ENCODE measurements around the gene SCART1.

SCART1 gene

DNA sequence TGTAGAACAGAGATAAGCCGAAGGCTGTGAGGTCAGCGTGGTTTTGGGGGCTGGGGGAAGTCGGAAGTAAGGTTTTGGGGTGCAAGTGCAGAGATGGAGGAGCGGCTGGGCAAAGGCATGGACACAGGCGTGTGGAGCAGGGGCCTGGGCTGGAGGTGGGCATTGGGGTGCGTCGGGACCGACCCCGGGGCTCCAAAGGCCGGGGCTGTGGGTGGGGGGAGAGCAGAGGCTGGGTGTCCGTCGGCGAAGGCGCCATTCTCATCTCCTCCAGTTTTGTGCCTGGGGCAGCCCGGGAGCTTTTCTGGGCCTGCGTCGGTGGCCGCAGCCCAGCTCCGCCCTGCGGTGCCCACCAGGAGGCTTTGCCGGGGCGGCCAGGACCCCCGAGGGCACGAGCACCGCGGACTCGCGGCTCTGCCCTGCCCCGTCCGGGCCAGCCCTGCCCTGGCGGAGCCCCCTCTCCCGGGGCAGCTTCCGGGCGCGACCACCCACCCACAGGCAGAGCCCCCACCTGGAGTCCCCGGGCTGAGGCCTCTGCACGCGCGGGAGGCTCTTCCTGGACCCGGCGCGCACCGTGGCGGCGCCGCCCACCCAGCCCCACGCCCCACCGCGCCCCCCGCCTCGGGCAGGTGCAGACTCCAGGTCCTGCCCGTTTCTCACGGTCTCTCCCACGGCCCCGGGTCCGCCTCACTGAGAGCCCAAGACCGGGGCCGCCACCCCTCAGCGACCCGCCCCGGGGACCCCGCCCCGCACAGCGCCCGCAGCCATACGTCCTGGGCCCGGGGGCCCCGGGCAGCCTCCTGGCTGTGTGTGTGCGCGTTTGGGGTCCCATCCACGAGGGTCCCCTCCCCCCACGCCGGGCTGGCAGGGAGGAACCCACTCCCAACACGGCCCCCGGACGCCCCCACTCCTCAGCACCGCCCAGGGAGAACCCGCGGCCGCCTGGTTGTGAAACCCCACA is 7.7 kb upstream of the SCART1 start:
- Histone ChIP-seq H3K4me3 (ENCODE audit: low read depth, low read length) (no peak overlapping the region), H2AFZ (ENCODE audit: low read length, unreplicated experiment) (no peak overlapping the region), H3K27ac (ENCODE audit: low read depth, low read length) (no peak overlapping the region), H3K4me1 (ENCODE audit: control insufficient read depth, insufficient read depth, low read length, unreplicated experiment) (no peaks in the 10 kb centered on the region), H3K27me3 (ENCODE audit: insufficient read depth, low read length) (no peaks in the 10 kb centered on the region), H3K79me2 (ENCODE audit: control insufficient read depth, insufficient read depth, low read length, unreplicated experiment) (no peaks in the 10 kb centered on the region), H3K36me3 (ENCODE audit: insufficient read depth, low read length) (no peaks in the 10 kb centered on the region; the same call in 1 of the 2 replicates)

DNA sequence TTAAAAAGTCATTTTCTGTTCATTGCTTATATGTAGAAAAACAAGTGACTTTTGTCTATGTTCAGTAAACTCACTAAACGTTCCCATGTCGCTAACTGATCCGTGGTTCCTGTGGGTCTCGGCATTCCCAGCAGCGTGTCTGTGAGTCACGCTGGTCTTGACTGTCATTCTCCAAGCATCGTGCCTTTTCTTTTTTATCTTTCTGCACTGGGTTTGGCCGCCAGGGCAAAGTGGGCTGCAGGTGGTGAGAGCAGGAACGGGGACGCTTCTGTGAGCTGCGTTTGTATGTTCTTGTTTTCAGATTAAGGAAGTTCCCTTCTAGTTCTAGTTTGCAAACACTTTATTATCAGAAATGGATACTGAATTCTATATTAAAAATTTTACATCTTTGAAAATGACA is 6.8 kb upstream of the SCART1 start:
- Histone ChIP-seq H3K27ac (ENCODE audit: low read depth, low read length) (no peak overlapping the region), H3K4me1 (ENCODE audit: control insufficient read depth, insufficient read depth, low read length, unreplicated experiment) (no peaks in the 10 kb centered on the region), H3K36me3 (ENCODE audit: insufficient read depth, low read length) (no peaks in the 10 kb centered on the region; the same call in 1 of the 2 replicates), H3K4me3 (ENCODE audit: low read depth, low read length) (no peak overlapping the region), H3K27me3 (ENCODE audit: insufficient read depth, low read length) (no peaks in the 10 kb centered on the region), H3K79me2 (ENCODE audit: control insufficient read depth, insufficient read depth, low read length, unreplicated experiment) (no peaks in the 10 kb centered on the region), H2AFZ (ENCODE audit: low read length, unreplicated experiment) (no peak overlapping the region)

DNA sequence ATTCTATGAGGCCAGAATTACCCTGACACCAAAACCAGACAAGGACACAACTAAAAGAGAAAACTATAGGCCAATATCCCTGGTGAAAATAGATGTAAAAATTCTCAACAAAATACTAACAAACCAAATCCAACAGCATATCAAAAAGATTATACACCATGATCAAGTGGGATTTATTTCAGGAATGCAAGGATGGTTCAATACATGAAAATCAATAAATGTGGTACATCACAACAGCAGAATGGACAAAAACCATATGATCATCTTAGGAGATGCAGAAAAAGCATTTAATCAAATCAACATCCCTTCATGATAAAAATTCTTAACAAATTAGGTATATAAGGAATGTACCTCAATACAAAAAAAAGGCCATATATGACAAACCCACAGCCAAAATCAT is 5.6 kb upstream of the SCART1 start:
- Histone ChIP-seq H3K79me2 (ENCODE audit: control insufficient read depth, insufficient read depth, low read length, unreplicated experiment) (no peaks in the 10 kb centered on the region), H3K27me3 (ENCODE audit: insufficient read depth, low read length) (no peaks in the 10 kb centered on the region), H3K4me1 (ENCODE audit: control insufficient read depth, insufficient read depth, low read length, unreplicated experiment) (no peaks in the 10 kb centered on the region), H3K36me3 (ENCODE audit: insufficient read depth, low read length) (no peaks in the 10 kb centered on the region; the same call in 1 of the 2 replicates), H3K27ac (ENCODE audit: low read depth, low read length) (no peak overlapping the region), H2AFZ (ENCODE audit: low read length, unreplicated experiment) (no peak overlapping the region), H3K4me3 (ENCODE audit: low read depth, low read length) (no peak overlapping the region)

DNA sequence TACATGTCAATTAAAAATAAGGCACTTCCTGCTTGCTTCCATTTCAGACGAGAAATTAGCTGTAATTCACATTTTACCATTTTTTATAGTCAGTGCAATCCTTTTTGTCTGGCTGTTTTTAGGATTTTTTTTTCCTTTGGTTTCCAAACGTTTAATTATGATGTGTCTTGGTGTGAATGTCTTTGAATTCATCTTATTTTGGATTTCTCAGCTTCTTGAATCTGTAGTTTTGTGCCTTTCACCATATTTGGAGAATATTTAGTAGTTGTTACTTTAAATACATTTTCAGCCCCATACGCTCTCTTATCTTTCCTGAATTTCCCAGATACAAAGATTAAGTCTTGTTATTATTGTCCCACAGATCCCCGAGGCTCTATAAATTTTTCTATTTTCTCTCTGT is 2.4 kb upstream of the SCART1 start:
- no peak overlapping the region for H3K4me3 ChIP-seq (ENCODE audit: low read depth, low read length)
- no peaks in the 10 kb centered on the region; the same call in 1 of the 2 replicates for H3K36me3 ChIP-seq (ENCODE audit: insufficient read depth, low read length)
- H2AFZ ChIP-seq (ENCODE audit: low read length, unreplicated experiment), result no peak overlapping the region
- no peaks in the 10 kb centered on the region for H3K27me3 ChIP-seq (ENCODE audit: insufficient read depth, low read length)
- no peaks in the 10 kb centered on the region for H3K4me1 ChIP-seq (ENCODE audit: control insufficient read depth, insufficient read depth, low read length, unreplicated experiment)
- H3K27ac ChIP-seq (ENCODE audit: low read depth, low read length), result no peak overlapping the region
- no peaks in the 10 kb centered on the region for H3K79me2 ChIP-seq (ENCODE audit: control insufficient read depth, insufficient read depth, low read length, unreplicated experiment)

DNA sequence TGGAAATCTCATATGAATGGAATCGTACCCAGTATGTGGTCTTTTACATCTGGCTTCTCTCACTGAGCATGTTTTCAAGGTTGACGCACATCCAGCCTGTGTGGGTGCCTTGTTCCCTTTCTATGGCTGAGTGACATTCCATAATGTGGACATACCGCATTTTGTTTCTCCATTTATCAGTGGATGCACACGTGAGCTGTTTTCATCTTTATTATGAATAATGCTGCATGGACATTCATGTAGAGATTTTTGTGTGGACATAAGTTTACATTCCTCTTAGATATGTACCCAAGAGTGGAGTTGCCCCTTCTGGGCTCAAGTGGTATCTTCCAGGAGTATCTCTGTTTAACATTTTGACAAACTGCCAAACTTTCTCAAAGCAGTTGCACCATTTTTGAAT is 1.3 kb upstream of the SCART1 start:
- Histone ChIP-seq H3K4me1 (ENCODE audit: control insufficient read depth, insufficient read depth, low read length, unreplicated experiment) (no peaks in the 10 kb centered on the region), H2AFZ (ENCODE audit: low read length, unreplicated experiment) (no peak overlapping the region), H3K36me3 (ENCODE audit: insufficient read depth, low read length) (no peaks in the 10 kb centered on the region), H3K4me3 (ENCODE audit: low read depth, low read length) (no peak overlapping the region), H3K27ac (ENCODE audit: low read depth, low read length) (no peak overlapping the region), H3K79me2 (ENCODE audit: control insufficient read depth, insufficient read depth, low read length, unreplicated experiment) (no peaks in the 10 kb centered on the region), H3K27me3 (ENCODE audit: insufficient read depth, low read length) (no peaks in the 10 kb centered on the region)

DNA sequence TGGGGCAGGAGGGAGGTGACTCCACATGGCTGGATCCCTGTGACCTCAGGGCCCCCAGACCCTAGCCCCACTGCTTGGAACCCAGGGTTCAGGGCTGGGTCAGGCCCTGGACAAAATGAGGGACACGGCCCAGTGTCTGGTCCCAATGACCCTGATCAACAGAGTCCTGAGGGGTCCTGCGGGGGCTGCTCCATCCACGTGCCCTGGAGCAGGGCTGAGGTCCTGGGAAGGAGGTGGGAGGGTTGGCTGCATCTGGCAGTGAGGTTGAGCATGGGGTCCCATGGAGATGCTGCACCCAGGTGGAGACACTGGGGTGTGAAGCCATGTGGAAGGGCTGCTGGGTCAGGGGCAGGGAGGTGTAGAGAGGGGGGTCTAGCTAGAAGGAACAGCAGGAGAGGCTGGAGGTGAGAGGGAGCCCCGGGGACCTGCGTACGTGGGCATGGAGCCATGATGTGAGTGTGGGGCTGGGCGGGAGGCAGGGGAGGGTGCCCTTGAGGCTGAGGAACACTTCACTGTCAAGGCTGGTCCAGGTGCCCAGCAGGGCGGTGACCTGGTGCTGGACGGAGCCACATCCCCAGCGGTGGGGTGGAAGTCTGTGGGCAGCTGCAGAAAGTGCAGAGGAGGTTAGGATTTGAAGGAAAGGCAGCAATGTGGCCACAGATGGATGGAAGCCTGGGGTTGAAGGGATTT is 604 bp downstream of the SCART1 start:
- Histone ChIP-seq H3K79me2 (ENCODE audit: control insufficient read depth, insufficient read depth, low read length, unreplicated experiment) (no peaks in the 10 kb centered on the region), H3K4me1 (ENCODE audit: control insufficient read depth, insufficient read depth, low read length, unreplicated experiment) (no peaks in the 10 kb centered on the region), H3K27me3 (ENCODE audit: insufficient read depth, low read length) (no peaks in the 10 kb centered on the region), H3K27ac (ENCODE audit: low read depth, low read length) (no peak overlapping the region), H2AFZ (ENCODE audit: low read length, unreplicated experiment) (no peak overlapping the region), H3K36me3 (ENCODE audit: insufficient read depth, low read length) (no peaks in the 10 kb centered on the region), H3K4me3 (ENCODE audit: low read depth, low read length) (no peak overlapping the region)

DNA sequence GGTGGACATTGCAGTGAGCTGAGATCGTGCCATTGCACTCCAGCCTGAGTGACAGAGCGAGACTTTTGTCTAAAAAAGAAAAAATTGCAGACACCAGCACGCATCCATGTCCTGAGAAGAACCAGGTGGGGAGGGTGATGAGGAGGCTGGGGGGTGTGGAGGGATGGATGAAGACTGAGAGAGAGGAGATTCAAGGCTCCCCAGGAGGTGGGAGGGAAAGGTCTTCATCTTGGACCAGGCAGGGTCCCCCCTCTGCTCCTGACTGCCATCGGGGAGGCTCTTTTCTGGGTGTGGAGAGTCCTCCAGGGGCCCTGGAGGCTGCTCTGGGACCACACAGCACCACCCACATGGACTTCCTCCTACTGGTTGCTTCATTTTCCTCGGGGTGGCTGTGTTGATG is 1.5 kb downstream of the SCART1 start:
- Histone ChIP-seq H2AFZ (ENCODE audit: low read length, unreplicated experiment) (no peak overlapping the region), H3K79me2 (ENCODE audit: control insufficient read depth, insufficient read depth, low read length, unreplicated experiment) (no peaks in the 10 kb centered on the region), H3K4me1 (ENCODE audit: control insufficient read depth, insufficient read depth, low read length, unreplicated experiment) (no peaks in the 10 kb centered on the region), H3K4me3 (ENCODE audit: low read depth, low read length) (no peak overlapping the region), H3K27me3 (ENCODE audit: insufficient read depth, low read length) (no peaks in the 10 kb centered on the region), H3K27ac (ENCODE audit: low read depth, low read length) (no peak overlapping the region), H3K36me3 (ENCODE audit: insufficient read depth, low read length) (no peaks in the 10 kb centered on the region)

DNA sequence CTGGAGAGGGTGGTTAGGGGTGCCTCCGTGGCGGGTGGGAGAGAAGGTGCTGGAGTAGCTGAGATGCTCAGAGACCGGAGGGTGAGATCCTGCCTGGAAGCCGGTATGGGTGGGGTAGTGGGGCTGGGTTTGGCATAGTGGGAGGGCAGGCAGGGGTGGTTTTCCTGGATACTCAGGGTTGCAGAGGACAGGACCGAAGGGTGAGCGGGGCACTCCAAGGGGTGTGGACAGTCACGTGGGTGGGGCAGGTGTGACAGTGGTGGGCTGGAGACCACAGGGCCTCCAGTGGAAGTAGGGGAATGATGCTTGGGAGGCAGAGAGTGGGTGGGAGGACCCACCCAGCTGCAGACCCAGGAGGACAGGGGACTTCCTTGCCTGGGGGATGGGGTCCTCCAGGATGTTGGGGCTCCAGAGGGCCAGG is 1.9 kb downstream of the SCART1 start:
- H3K4me1 ChIP-seq (ENCODE audit: control insufficient read depth, insufficient read depth, low read length, unreplicated experiment), result no peaks in the 10 kb centered on the region
- no peak overlapping the region for H3K27ac ChIP-seq (ENCODE audit: low read depth, low read length)
- no peaks in the 10 kb centered on the region for H3K27me3 ChIP-seq (ENCODE audit: insufficient read depth, low read length)
- no peak overlapping the region for H3K4me3 ChIP-seq (ENCODE audit: low read depth, low read length)
- H2AFZ ChIP-seq (ENCODE audit: low read length, unreplicated experiment), result no peak overlapping the region
- no peaks in the 10 kb centered on the region for H3K79me2 ChIP-seq (ENCODE audit: control insufficient read depth, insufficient read depth, low read length, unreplicated experiment)
- no peaks in the 10 kb centered on the region for H3K36me3 ChIP-seq (ENCODE audit: insufficient read depth, low read length)

DNA sequence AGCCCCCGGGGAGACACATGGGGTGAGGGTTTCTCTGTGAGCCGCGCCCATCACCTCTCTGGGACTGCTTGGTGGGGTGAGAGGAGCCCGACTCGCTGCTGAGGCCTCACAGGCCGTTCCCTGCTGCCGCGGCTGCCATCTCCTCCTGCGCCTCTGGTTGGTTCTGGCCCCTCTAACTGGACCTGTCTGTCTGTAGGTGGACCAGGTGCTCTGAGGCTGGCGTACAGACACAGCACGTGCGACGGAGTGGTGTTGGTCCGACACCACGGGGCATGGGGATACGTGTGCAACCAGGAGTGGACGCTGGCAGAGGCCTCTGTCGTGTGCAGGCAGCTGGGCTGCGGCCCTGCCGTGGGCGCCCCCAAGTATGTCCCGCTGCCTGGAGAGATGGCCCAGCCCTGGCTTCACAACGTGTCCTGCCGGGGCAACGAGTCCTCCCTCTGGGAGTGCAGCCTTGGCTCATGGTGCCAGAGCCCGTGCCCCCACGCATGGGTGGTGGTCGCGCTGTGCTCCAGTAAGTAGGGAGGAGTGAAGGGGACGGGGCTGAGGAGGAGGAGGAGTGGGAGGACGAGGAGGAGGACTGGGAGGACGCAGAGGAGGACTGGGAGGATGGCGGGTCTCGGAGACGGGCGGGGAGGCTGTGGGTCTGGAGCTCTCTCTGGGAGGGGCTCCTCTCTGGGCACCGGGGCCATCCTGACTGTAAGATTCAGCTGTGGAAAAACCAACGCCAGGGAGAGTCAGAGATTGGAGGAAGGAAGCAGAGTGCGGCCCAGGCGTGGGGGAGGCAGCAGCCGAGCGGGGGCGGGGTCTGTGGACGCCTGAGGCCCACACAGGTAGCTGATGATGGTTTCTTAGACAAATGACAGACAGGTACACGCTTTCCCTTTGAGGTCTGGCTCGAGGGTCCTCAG is 2.6 kb downstream of the SCART1 start:
- no peaks in the 10 kb centered on the region for H3K36me3 ChIP-seq (ENCODE audit: insufficient read depth, low read length)
- H3K27me3 ChIP-seq (ENCODE audit: insufficient read depth, low read length), result no peaks in the 10 kb centered on the region
- H2AFZ ChIP-seq (ENCODE audit: low read length, unreplicated experiment), result no peak overlapping the region
- no peak overlapping the region for H3K4me3 ChIP-seq (ENCODE audit: low read depth, low read length)
- H3K79me2 ChIP-seq (ENCODE audit: control insufficient read depth, insufficient read depth, low read length, unreplicated experiment), result no peaks in the 10 kb centered on the region
- H3K27ac ChIP-seq (ENCODE audit: low read depth, low read length), result no peak overlapping the region
- no peaks in the 10 kb centered on the region for H3K4me1 ChIP-seq (ENCODE audit: control insufficient read depth, insufficient read depth, low read length, unreplicated experiment)

DNA sequence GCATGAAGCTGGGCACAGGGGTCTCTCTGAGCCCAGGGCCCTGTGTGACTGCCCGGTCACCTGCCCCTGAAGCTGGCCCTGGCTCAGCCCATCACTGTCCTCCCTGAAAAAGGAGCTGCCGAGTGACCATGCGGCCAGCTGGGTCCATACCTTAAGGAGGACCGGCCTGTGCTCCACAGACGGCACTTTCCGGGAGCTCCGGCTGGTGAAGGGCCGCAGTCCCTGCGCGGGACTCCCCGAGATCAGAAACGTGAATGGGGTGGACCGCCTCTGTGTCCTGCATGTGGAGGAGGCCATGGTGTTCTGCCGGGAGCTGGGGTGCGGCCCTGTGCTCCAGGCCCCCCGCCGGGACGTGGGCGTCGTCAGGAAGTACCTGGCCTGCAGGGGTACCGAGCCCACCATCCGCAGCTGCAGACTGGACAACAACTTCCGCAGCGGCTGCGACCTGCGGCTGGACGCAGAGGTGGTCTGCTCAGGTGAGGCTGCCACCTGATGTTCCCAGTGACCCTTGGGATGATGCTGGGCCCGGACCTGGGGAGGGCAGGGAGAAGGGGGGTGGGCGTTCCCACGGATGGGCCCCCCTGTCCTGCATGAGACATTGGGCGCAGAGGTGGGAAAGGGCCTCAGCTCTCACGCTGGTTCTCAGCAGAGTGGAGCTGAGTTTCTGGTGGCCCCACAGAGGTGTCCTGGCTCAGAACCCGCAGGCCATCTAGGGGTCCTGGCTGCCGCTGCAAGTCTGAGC is 3.5 kb downstream of the SCART1 start:
- H3K36me3 ChIP-seq (ENCODE audit: insufficient read depth, low read length), result no peaks in the 10 kb centered on the region
- H3K27me3 ChIP-seq (ENCODE audit: insufficient read depth, low read length), result no peaks in the 10 kb centered on the region
- H3K4me1 ChIP-seq (ENCODE audit: control insufficient read depth, insufficient read depth, low read length, unreplicated experiment), result no peaks in the 10 kb centered on the region
- no peak overlapping the region for H2AFZ ChIP-seq (ENCODE audit: low read length, unreplicated experiment)
- H3K79me2 ChIP-seq (ENCODE audit: control insufficient read depth, insufficient read depth, low read length, unreplicated experiment), result no peaks in the 10 kb centered on the region
- H3K4me3 ChIP-seq (ENCODE audit: low read depth, low read length), result no peak overlapping the region
- H3K27ac ChIP-seq (ENCODE audit: low read depth, low read length), result no peak overlapping the region
